ENCODE results near the gene TRIP11.

DNA sequence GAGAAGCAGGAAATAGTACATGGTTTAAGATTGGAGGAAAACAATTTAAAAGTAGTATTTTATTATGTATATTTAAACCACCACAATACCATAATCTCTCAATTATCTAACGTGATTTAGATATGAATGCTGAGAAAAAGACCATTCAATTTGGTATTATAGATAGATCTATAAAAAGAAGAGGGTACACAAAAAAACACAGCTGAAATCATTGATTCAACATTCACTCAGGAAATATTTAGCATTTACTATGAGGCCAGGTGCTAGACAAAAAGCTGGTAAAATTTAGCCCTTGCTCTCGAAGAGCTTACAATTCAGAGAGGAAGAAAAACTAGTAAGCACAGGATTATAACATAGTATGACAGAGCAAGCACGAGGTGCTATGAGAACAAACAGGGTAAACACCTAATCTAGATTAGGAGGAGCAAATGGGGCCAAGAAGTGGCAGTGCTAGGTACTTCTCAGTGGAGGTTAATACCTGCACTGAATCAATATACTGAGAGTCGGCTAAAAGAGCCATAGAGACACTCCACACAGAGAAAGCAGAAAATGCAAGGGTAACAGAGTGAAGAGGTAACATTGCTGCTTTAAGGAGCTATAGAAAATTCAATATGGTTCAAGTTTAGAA is 27.6 kb downstream of the TRIP11 start:
- TF ChIP-seq, protein P1, sequence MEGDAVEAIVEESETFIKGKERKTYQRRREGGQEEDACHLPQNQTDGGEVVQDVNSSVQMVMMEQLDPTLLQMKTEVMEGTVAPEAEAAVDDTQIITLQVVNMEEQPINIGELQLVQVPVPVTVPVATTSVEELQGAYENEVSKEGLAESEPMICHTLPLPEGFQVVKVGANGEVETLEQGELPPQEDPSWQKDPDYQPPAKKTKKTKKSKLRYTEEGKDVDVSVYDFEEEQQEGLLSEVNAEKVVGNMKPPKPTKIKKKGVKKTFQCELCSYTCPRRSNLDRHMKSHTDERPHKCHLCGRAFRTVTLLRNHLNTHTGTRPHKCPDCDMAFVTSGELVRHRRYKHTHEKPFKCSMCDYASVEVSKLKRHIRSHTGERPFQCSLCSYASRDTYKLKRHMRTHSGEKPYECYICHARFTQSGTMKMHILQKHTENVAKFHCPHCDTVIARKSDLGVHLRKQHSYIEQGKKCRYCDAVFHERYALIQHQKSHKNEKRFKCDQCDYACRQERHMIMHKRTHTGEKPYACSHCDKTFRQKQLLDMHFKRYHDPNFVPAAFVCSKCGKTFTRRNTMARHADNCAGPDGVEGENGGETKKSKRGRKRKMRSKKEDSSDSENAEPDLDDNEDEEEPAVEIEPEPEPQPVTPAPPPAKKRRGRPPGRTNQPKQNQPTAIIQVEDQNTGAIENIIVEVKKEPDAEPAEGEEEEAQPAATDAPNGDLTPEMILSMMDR (IDR thresholded peaks at IDR 0.05) = no peak
- TF ChIP-seq POLR2AphosphoS5 (IDR thresholded peaks at IDR 0.05) = no peak

Data from breast epithelium (tissue), 3 donors.